K562 (cell line): ENCODE results near the gene SMAGP. TPM values are rescaled to one million over a fixed set of nuclear protein-coding genes. Genes with fewer than 3 reads are reported as not detected.

Experiments used
- ATF7 ChIP-seq: fragments of 450-650 bp; IDR thresholded peaks from 2 replicates; pipeline ENCODE4 v1.7.1; 2014; ENCODE audit warnings: mild to moderate bottlenecking, moderate library complexity
- CC2D1A ChIP-seq: fragments of 450-650 bp; IDR thresholded peaks from 2 replicates; pipeline ENCODE4 v1.6.1; 2017; ENCODE audit warnings: mild to moderate bottlenecking
- EP400 ChIP-seq: fragments of 450-650 bp; IDR thresholded peaks from 2 replicates; pipeline ENCODE4 v1.6.1; 2017; ENCODE audit warnings: antibody characterized with exemption, mild to moderate bottlenecking, moderate library complexity
- HDAC2 ChIP-seq: fragments of 450-650 bp; IDR thresholded peaks from 2 replicates; pipeline ENCODE4 v1.6.1; 2016; ENCODE audit warnings: mild to moderate bottlenecking
- MAZ ChIP-seq, 2 experiments: fragments of 450-650 bp in 1 of 2; sonication (generic) in 1 of 2; formaldehyde crosslinking; IDR thresholded peaks in 1 of 2; conservative IDR thresholded peaks in 1 of 2; 2 replicates each; pipeline versions ENCODE4 v1.4.0 to v1.5.0; 2020; ENCODE audit warnings: mild to moderate bottlenecking in 1 of 2, missing genetic modification reagents in 1 of 2
- NR4A1 ChIP-seq, 2 experiments: fragments of 250-450 bp in 1 of 2; fragments of 450-650 bp in 1 of 2; sonication (Bioruptor Pico) in 1 of 2; IDR thresholded peaks; 2 replicates each; pipeline versions ENCODE4 v1.4.0 to v1.6.1; 2016 to 2020; ENCODE audit warnings: mild to moderate bottlenecking in 2 of 2, missing compliant biosample characterization in 1 of 2, missing genetic modification characterization in 1 of 2, moderate library complexity in 1 of 2
- POLR2AphosphoS2 ChIP-seq: IDR thresholded peaks from 2 replicates; pipeline ENCODE4 v1.6.1; 2012; ENCODE audit warnings: low read length, improper control_type of control experiment
- POLR2B ChIP-seq: fragments of 450-650 bp; IDR thresholded peaks from 2 replicates; pipeline ENCODE4 v1.6.1; 2018; ENCODE audit warnings: low read depth; ENCODE audit not compliant: partially characterized antibody
- SMARCA4 ChIP-seq: fragments of 450-650 bp; IDR thresholded peaks from 2 replicates; pipeline ENCODE4 v1.6.1; 2016
- SMC3 ChIP-seq: conservative IDR thresholded peaks from 2 replicates; pipeline ENCODE4 v1.6.1; 2011; ENCODE audit warnings: low read depth, low read length, improper control_type of control experiment; ENCODE audit not compliant: insufficient read depth
- SREBF1 ChIP-seq: fragments of 150-350 bp; IDR thresholded peaks from 2 replicates; pipeline ENCODE4 v1.6.1; 2014; ENCODE audit warnings: antibody characterized with exemption, low read depth, low read length, borderline replicate concordance
- SRF ChIP-seq, 2 experiments: fragments of 250-450, 450-650 bp in 1 of 2; sonication (Bioruptor Pico) in 1 of 2; sonication (generic) in 1 of 2; formaldehyde crosslinking; IDR thresholded peaks; 2 replicates each; pipeline versions ENCODE4 v1.5.0 to v1.5.1; 2020 to 2022; ENCODE audit warnings: mild to moderate bottlenecking in 1 of 2, missing genetic modification reagents in 1 of 2
- TOE1 ChIP-seq, 2 experiments: fragments of 450-650 bp in 1 of 2; sonication (generic) in 1 of 2; formaldehyde crosslinking in 1 of 2; IDR thresholded peaks; 2 replicates each; pipeline versions ENCODE4 v1.7.1 to v1.8.0; 2016 to 2022; ENCODE audit warnings: borderline replicate concordance in 2 of 2, mild to moderate bottlenecking in 2 of 2, antibody characterized with exemption in 1 of 2, inconsistent platforms in 1 of 2, low read depth in 1 of 2, missing genetic modification reagents in 1 of 2, moderate library complexity in 1 of 2
- ZNF143 ChIP-seq: sonication (generic); formaldehyde crosslinking; IDR thresholded peaks from 2 replicates; pipeline ENCODE4 v1.9.0; 2022; ENCODE audit warnings: mild to moderate bottlenecking, missing genetic modification reagents
- ZNF239 ChIP-seq: fragments of 250-450 bp; sonication (Bioruptor Pico); IDR thresholded peaks from 2 replicates; pipeline ENCODE4 v1.4.0; 2020; ENCODE audit warnings: mild to moderate bottlenecking
- ZNF57 ChIP-seq: fragments of 450-650 bp; formaldehyde crosslinking; IDR thresholded peaks from 2 replicates; pipeline ENCODE4 v1.4.0; 2020; ENCODE audit warnings: mild to moderate bottlenecking, moderate library complexity
- polyA plus RNA-seq, 8 experiments: library from polyadenylated mRNA; depleted of rRNA in 4 of 8; stranded (reverse) in 5 of 8; unstranded in 3 of 8; fragments of >200 nt; fragmentation: Nextera tagmentation in 2 of 8; fragmentation: Illumina TruSeq in 1 of 8; extraction: Ambion mirVana in 2 of 8; extraction: Trizol in 1 of 8; gene quantifications; 2 replicates each; pipeline versions ENCODE4 v1.2.1 to v1.2.3, GENCODE V29; 2011 to 2014; ENCODE audit warnings: inconsistent platforms in 1 of 8, missing spikeins in 1 of 8
- total RNA-seq, 7 experiments: library from RNA; depleted of rRNA in 6 of 7; stranded (reverse); fragments of >200 nt in 6 of 7; fragmentation: Illumina TruSeq in 2 of 7; extraction: Trizol in 2 of 7; gene quantifications; 2 replicates each; pipeline versions ENCODE4 v1.2.1 to v1.2.3, GENCODE V29; 2011 to 2021; ENCODE audit warnings: low replicate concordance in 1 of 7
- TF ChIP-seq, protein P1 (sequence below): sonication (generic); formaldehyde crosslinking; IDR thresholded peaks from 2 replicates; pipeline ENCODE4 v1.8.0; 2022; ENCODE audit warnings: missing genetic modification reagents, mild to moderate bottlenecking, moderate library complexity, borderline replicate concordance
- TF ChIP-seq, protein P2 (sequence below): sonication (generic); formaldehyde crosslinking; IDR thresholded peaks from 2 replicates; pipeline ENCODE4 v1.8.0; 2023; ENCODE audit warnings: missing genetic modification reagents, mild to moderate bottlenecking, borderline replicate concordance
- TF ChIP-seq, protein P3 (sequence below): sonication (generic); formaldehyde crosslinking; IDR thresholded peaks from 2 replicates; pipeline ENCODE4 v1.8.0; 2022; ENCODE audit warnings: mild to moderate bottlenecking, missing genetic modification reagents

The SMAGP gene
- total and polyA plus RNA-seq, 9 of the 15 experiments (the other 6 are each of a cell fraction or from before 2014, with no cell fraction given), result 23.1 to 62.3 (median 29.9) TPM

DNA sequence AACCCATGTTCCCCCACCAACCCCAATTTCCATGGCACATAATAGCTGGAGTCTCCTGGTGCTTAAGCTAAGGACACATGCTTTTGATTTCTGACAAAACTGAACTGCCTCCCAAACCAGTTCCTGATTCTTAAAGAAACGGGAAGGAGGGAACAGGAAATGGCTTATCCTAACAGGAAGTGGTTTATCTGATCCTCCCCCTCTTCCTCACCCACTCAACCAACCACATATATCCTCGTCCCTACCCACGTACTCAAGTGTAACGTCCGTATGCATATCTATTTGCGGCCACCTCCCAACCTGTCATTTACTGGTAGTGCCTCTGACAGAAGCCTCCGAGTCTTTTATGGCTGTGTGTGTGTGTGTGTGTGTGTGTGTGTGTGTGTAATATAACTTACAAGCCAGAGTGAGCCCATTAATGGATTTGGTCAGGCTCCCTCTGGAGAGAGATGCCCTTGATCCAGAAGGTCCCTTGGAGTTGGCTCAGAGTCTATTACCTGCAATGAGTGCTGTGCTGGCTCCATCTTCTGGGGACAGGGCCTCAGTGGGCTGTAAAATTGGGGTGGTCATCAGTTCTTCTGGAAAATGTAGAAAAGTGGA lies 23.9 kb downstream of the SMAGP start (continued):
- TF ChIP-seq CC2D1A (0 out of 2 replicates have a peak, but pooled peaks have one; percentile 40), POLR2B (peak; percentile 36), SRF (CRISPR knock-in tag; IDR thresholded peaks at IDR 0.05) (peak in 1 of 2 experiments; percentile 67; a peak in 1 of 4 replicates), ATF7 (peak; percentile 41; the same call in 1 of the 2 replicates), SMC3 (0 out of 2 replicates have a peak, but pooled peaks have one; percentile 17), HDAC2 (peak; percentile 56; the same call in 1 of the 2 replicates), ZNF239 (CRISPR knock-in tag) (peak; percentile 66; the same call in 1 of the 2 replicates), TOE1 (IDR thresholded peaks at IDR 0.05; ENCODE audit: borderline replicate concordance) (peak; percentile 61; the same call in 1 of the 2 replicates), TOE1 (CRISPR knock-in tag; IDR thresholded peaks at IDR 0.05; ENCODE audit: borderline replicate concordance, low read depth) (no peak), EP400 (peak; percentile 72), NR4A1 (CRISPR knock-in tag; IDR thresholded peaks at IDR 0.05) (0 out of 2 replicates have a peak, but pooled peaks have one; percentile 66), NR4A1 (tag; IDR thresholded peaks at IDR 0.05) (peak; percentile 65; the same call in 1 of the 2 replicates), MAZ (CRISPR knock-in tag; conservative IDR thresholded peaks at IDR 0.05 in 1 of 2, IDR thresholded peaks at IDR 0.05 in 1 of 2) (0 out of 4 replicates have a peak, but pooled peaks of 1 of the 2 experiments have one; percentile 74), SREBF1 (no peak), SMARCA4 (peak; percentile 85), ZNF57 (CRISPR knock-in tag) (peak; percentile 35; the same call in 1 of the 2 replicates), ZNF143 (CRISPR knock-in tag) (no peak), POLR2AphosphoS2 (peak; percentile 55; the same call in 1 of the 2 replicates)
- TF ChIP-seq, protein P1, sequence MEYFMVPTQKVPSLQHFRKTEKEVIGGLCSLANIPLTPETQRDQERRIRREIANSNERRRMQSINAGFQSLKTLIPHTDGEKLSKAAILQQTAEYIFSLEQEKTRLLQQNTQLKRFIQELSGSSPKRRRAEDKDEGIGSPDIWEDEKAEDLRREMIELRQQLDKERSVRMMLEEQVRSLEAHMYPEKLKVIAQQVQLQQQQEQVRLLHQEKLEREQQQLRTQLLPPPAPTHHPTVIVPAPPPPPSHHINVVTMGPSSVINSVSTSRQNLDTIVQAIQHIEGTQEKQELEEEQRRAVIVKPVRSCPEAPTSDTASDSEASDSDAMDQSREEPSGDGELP (CRISPR knock-in tag), result 0 out of 2 replicates have a peak, but pooled peaks have one; percentile 10
- TF ChIP-seq, protein P2, sequence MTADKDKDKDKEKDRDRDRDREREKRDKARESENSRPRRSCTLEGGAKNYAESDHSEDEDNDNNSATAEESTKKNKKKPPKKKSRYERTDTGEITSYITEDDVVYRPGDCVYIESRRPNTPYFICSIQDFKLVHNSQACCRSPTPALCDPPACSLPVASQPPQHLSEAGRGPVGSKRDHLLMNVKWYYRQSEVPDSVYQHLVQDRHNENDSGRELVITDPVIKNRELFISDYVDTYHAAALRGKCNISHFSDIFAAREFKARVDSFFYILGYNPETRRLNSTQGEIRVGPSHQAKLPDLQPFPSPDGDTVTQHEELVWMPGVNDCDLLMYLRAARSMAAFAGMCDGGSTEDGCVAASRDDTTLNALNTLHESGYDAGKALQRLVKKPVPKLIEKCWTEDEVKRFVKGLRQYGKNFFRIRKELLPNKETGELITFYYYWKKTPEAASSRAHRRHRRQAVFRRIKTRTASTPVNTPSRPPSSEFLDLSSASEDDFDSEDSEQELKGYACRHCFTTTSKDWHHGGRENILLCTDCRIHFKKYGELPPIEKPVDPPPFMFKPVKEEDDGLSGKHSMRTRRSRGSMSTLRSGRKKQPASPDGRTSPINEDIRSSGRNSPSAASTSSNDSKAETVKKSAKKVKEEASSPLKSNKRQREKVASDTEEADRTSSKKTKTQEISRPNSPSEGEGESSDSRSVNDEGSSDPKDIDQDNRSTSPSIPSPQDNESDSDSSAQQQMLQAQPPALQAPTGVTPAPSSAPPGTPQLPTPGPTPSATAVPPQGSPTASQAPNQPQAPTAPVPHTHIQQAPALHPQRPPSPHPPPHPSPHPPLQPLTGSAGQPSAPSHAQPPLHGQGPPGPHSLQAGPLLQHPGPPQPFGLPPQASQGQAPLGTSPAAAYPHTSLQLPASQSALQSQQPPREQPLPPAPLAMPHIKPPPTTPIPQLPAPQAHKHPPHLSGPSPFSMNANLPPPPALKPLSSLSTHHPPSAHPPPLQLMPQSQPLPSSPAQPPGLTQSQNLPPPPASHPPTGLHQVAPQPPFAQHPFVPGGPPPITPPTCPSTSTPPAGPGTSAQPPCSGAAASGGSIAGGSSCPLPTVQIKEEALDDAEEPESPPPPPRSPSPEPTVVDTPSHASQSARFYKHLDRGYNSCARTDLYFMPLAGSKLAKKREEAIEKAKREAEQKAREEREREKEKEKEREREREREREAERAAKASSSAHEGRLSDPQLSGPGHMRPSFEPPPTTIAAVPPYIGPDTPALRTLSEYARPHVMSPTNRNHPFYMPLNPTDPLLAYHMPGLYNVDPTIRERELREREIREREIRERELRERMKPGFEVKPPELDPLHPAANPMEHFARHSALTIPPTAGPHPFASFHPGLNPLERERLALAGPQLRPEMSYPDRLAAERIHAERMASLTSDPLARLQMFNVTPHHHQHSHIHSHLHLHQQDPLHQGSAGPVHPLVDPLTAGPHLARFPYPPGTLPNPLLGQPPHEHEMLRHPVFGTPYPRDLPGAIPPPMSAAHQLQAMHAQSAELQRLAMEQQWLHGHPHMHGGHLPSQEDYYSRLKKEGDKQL (CRISPR knock-in tag), result 0 out of 2 replicates have a peak, but pooled peaks have one; percentile 47
- TF ChIP-seq, protein P3, sequence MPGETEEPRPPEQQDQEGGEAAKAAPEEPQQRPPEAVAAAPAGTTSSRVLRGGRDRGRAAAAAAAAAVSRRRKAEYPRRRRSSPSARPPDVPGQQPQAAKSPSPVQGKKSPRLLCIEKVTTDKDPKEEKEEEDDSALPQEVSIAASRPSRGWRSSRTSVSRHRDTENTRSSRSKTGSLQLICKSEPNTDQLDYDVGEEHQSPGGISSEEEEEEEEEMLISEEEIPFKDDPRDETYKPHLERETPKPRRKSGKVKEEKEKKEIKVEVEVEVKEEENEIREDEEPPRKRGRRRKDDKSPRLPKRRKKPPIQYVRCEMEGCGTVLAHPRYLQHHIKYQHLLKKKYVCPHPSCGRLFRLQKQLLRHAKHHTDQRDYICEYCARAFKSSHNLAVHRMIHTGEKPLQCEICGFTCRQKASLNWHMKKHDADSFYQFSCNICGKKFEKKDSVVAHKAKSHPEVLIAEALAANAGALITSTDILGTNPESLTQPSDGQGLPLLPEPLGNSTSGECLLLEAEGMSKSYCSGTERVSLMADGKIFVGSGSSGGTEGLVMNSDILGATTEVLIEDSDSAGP, result no peak
